PFSK-1 (cell line): Measurements from ENCODE around the gene PRELID3B.

Source experiments
- FOXP2 ChIP-seq: optimal IDR thresholded peaks from 2 replicates; pipeline ENCODE3; 2011; ENCODE audit warnings: borderline replicate concordance, control low read depth, inconsistent platforms; ENCODE audit not compliant: insufficient read depth; ENCODE audit errors: extremely low read length, extremely low read depth
- POLR2AphosphoS5 ChIP-seq: IDR thresholded peaks from 2 replicates; pipeline ENCODE4 v1.6.1; 2012; ENCODE audit warnings: low read depth, mild to moderate bottlenecking, control low read depth, low read length, moderate library complexity
- REST ChIP-seq, 2 experiments: IDR thresholded peaks; 2 replicates each; pipeline versions ENCODE4 v1.6.1 to v1.8.0; 2011 to 2012; ENCODE audit warnings: low read depth in 2 of 2, low read length in 2 of 2, control low read depth in 1 of 2, inconsistent platforms in 1 of 2, mild to moderate bottlenecking in 1 of 2, moderate library complexity in 1 of 2; ENCODE audit not compliant: insufficient read depth in 1 of 2
- SIN3A ChIP-seq: IDR thresholded peaks from 2 replicates; pipeline ENCODE4 v1.6.1; 2012; ENCODE audit warnings: mild to moderate bottlenecking, low read length, moderate library complexity, borderline replicate concordance; ENCODE audit not compliant: insufficient read depth
- TAF1 ChIP-seq: IDR thresholded peaks from 2 replicates; pipeline ENCODE4 v1.6.1; 2012; ENCODE audit warnings: low read length, control low read depth, borderline replicate concordance; ENCODE audit not compliant: insufficient read depth

GRCh38 chr20:59046862-59047261 is 4.3 kb upstream of the PRELID3B start:
- TF ChIP-seq FOXP2 (no peak), POLR2AphosphoS5 (no peak), REST (IDR thresholded peaks at IDR 0.05; ENCODE audit: insufficient read depth in 1 of 2, low read depth in 2 of 2, low read length in 2 of 2) (no peak), SIN3A (no peak), TAF1 (no peak)
